Effector memory CD4-positive, alpha-beta T cell (primary cell): ENCODE measurements around the gene PAWR.
"Not testable (repeated sequence)": the region's sequence is repeated elsewhere in the genome, so short reads cannot be mapped to it uniquely, and the experiment has no call there.

Experiments used
- DNase-seq, 3 donors: peaks; one replicate each; pipeline ENCODE4 v3.0.0-alpha.2; 2020
- H3K27ac ChIP-seq: 2 replicates; pipeline ENCODE4 v1.7.0; 2013; ENCODE audit warnings: mild to moderate bottlenecking, low read length, moderate library complexity; ENCODE audit not compliant: insufficient read depth, poor library complexity, severe bottlenecking
- H3K27me3 ChIP-seq: replicated peaks from 2 replicates; pipeline ENCODE4 v1.7.0; 2013; ENCODE audit warnings: mild to moderate bottlenecking, low read length; ENCODE audit not compliant: insufficient read depth, control insufficient read depth, poor library complexity, severe bottlenecking
- H3K36me3 ChIP-seq: 2 replicates; pipeline ENCODE4 v1.7.0; 2013; ENCODE audit warnings: mild to moderate bottlenecking, low read length, moderate library complexity; ENCODE audit not compliant: control insufficient read depth, insufficient read depth
- H3K4me1 ChIP-seq: 2 replicates; pipeline ENCODE4 v1.7.0; 2013; ENCODE audit warnings: low read length, mild to moderate bottlenecking; ENCODE audit not compliant: control insufficient read depth, insufficient read depth, poor library complexity, severe bottlenecking
- H3K4me3 ChIP-seq: 2 replicates; pipeline ENCODE4 v1.7.0; 2013; ENCODE audit warnings: low read length, low read depth, mild to moderate bottlenecking; ENCODE audit not compliant: insufficient read depth, poor library complexity, severe bottlenecking
- H3K9me3 ChIP-seq: 2 replicates; pipeline ENCODE4 v1.7.0; 2013; ENCODE audit warnings: mild to moderate bottlenecking, low read length, moderate library complexity; ENCODE audit not compliant: control insufficient read depth

PAWR gene

DNA sequence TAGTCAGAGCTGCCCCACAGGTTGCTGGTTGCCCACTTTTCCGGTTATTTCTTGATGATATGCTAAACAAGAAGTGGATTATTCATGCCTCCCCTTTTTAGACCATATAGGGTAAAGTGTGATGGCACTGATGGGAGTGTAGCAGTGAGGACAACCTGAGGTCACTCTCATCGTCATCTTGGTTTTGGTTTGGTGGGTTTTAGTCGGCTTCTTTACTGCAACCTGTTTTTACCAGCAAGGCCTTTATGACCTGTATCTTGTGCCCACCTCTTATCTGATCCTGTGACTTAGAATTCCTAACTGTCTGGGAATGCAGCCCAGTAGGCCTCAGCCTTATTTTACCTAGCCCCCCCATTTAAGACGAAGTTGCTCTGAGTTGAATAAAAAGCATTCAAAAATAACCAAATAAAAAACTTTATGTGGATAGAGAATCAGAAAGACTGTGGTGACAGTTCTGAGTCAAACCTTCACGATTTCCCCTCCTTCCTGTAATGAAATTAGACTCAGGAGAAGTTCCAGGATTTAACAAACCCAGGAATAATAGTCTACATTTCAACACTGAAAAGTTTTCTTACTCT lies 144.2 kb downstream of the PAWR start:
- DNase-seq: no peak
- Histone ChIP-seq H3K9me3 (no peaks in the 10 kb centered on the region), H3K27me3 (no peaks in the 10 kb centered on the region), H3K36me3 (no peaks in the 10 kb centered on the region), H3K4me1 (no peaks in the 10 kb centered on the region), H3K27ac (no peak overlapping the region), H3K4me3 (no peak overlapping the region)

DNA sequence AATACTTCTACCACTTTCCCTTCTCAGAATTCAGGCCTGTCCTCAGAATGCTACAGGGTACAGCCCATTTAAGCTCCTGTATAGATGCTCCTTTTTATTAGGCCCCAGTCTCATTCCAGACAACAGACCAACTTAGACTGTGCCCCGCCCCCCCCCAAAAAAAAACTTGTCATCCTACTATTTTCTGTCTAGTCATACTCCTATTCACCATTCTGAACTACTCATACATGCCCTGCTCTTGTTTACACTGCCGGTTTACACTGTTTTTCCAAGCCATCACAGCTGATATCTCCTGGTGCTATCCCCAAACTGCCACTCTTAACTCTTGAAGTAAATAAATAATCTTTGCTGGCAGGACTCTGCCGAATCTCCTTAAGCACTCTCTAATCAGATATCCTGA lies 146.3 kb downstream of the PAWR start:
- H3K4me1 ChIP-seq, H3K4me3 ChIP-seq, H3K9me3 ChIP-seq, DNase-seq, H3K27me3 ChIP-seq, H3K36me3 ChIP-seq, H3K27ac ChIP-seq: not testable (repeated sequence)

DNA sequence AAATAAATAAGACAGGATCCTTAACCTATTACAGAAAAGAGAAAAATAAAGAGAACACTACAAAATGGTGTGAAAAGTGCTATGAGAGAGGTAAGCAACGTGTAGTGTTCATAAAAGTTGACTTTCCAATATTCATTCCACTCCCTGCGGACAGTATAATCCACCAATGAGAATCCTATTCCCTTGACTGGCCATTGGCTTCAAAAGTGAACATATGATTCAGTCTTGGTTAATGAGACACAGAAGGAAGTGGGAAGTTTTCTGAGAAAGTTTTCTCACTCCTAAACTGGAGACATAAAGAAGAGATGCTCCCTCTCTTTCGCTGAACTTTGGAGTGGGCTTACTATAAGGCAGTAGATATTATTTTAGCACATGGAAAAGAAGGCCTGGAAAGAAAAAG lies 153.1 kb downstream of the PAWR start:
- Histone ChIP-seq H3K27me3 (no peaks in the 10 kb centered on the region), H3K27ac (no peak overlapping the region), H3K9me3 (no peaks in the 10 kb centered on the region), H3K4me1 (no peaks in the 10 kb centered on the region), H3K4me3 (no peak overlapping the region), H3K36me3 (no peaks in the 10 kb centered on the region)
- no peak for DNase-seq

DNA sequence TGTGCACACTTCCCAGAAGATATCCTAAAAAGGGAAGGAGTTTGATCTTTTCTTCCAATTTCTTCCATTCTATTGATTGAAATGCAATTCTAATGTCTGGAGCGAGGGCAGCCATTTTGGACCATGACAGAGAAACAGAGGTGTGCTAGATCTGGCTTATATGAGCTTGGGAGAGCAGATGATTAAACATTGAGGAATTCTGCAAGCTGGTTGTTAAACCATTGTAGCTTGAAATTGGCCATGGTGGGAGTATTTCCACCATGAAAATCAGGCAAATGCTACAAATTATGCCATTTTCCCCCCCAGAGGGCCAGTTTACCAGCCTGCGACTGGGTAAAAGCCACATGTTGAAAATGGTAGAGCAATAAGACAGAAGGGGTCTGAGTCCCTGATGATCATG lies 155.0 kb downstream of the PAWR start:
- Histone ChIP-seq H3K27me3 (no peaks in the 10 kb centered on the region), H3K27ac (no peak overlapping the region), H3K36me3 (no peaks in the 10 kb centered on the region), H3K4me3 (no peak overlapping the region), H3K9me3 (no peaks in the 10 kb centered on the region), H3K4me1 (no peaks in the 10 kb centered on the region)
- no peak for DNase-seq
